GM13976 (cell line): Measurements from ENCODE around the gene ABTB2.

Source experiments
- DNase-seq: peaks from one replicate; pipeline ENCODE4 v3.0.0; 2012; ENCODE audit warnings: low spot score
- in situ Hi-C: fragments of 300-500 bp; cut with MboI; formaldehyde crosslinking; loops from one replicate; pipeline ENCODE4 v1.12.0; 2022; ENCODE audit warnings: low sequenced_read_pairs, mixed read lengths, inconsistent platforms; ENCODE audit not compliant: unreplicated experiment
- TF ChIP-seq, protein P1 (sequence below): IDR thresholded peaks from 2 replicates; pipeline ENCODE4 v1.5.1; 2012; ENCODE audit warnings: borderline replicate concordance, mild to moderate bottlenecking; ENCODE audit not compliant: insufficient read depth; ENCODE audit errors: extremely low read depth, missing control alignments, control extremely low read depth

ABTB2 gene

DNA sequence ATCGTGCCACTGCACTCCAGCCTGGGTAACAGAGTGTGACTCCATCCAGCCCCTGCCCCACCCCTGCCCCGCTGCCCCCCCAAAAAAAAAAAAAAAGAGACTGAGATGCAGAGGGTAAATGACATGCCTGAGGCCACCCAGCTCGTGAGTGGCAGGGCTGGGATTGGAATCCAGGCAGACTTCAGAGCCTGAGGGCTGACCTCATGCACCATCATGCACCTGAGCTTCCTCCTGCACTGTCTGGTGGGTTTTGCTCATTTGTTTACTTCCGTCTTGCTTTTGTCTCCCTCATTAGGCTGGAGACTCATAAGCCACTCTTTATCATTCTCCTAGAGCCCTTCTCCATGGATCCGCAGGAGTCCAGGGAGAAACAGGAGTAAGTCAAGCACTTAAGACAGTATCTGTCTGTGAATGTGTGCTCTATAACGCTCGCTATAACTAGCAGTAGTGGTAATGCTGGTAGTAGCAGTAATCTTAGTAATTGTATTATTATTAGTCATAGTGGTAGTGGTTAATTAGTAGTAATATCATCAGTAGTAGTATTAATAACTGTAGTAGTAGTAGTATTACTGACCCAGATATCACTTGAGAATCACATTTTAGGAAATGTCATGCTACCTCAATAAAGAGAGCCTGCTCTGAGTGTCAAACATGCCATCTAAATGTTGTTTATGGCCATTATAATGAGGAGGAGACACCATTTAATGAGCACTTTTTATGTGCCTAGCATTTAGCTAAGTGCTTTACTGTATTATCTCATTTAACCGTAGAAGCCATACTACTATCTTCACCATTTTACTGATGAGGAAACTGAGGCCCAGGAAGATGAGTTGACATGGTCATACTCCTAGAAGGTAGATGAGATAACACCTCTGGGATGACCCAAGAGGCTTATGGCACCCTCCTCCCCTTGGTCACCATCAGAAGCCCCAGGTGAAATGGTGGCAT is 167.3 kb downstream of the ABTB2 start:
- DNase-seq, result no peak
- in situ Hi-C loops, result no loop called here
- TF ChIP-seq, protein P1, sequence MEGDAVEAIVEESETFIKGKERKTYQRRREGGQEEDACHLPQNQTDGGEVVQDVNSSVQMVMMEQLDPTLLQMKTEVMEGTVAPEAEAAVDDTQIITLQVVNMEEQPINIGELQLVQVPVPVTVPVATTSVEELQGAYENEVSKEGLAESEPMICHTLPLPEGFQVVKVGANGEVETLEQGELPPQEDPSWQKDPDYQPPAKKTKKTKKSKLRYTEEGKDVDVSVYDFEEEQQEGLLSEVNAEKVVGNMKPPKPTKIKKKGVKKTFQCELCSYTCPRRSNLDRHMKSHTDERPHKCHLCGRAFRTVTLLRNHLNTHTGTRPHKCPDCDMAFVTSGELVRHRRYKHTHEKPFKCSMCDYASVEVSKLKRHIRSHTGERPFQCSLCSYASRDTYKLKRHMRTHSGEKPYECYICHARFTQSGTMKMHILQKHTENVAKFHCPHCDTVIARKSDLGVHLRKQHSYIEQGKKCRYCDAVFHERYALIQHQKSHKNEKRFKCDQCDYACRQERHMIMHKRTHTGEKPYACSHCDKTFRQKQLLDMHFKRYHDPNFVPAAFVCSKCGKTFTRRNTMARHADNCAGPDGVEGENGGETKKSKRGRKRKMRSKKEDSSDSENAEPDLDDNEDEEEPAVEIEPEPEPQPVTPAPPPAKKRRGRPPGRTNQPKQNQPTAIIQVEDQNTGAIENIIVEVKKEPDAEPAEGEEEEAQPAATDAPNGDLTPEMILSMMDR, result no peak

DNA sequence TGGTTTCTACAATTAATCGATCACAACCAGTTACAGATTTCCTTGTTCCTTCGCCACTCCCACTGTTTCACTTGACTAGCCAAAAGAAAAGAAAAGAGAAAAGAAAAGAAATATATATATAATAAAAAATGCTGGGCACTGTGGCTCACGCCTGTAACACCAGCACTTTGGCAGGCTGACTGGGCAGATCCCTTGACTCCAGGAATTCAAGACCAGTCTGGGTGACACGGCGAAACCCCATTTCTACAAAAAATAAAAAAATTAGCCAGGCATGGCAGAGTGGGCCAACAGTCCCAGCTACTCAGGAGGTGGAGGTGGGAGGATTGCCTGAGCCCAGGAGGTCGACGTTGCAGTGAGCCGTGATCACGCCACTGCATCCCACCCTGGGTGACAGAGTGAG is 168.6 kb downstream of the ABTB2 start:
- TF ChIP-seq, protein P1, result no peak
- no peak for DNase-seq
- in situ Hi-C loops, result loop anchor here (10.0 kb wide), 1 partner anchor 166 kb away; the partner anchor contains the start of gene ABTB2

DNA sequence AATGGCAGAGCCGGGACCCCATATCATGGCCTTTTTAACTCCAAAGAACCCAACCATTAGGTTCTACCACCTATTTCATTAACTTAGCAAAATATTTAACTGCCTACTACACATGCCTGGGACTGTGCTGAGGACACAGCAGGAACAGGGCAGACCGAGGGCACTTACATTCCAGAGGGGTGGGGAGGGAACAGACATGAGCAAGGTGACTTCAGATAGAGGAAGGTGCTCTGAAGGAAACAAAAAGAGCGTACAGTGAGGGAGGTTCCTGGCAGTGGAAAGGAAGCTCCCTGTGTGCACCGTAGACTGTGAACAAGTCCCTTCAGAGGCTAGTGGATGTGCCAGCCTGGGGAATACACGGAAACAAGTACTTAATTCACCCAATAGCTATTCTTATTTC is 169.6 kb downstream of the ABTB2 start:
- TF ChIP-seq, protein P1, result no peak
- DNase-seq, result no peak
- in situ Hi-C loops, result loop anchor here (10.0 kb wide), 1 partner anchor 167 kb away; the partner anchor contains the start of gene ABTB2

DNA sequence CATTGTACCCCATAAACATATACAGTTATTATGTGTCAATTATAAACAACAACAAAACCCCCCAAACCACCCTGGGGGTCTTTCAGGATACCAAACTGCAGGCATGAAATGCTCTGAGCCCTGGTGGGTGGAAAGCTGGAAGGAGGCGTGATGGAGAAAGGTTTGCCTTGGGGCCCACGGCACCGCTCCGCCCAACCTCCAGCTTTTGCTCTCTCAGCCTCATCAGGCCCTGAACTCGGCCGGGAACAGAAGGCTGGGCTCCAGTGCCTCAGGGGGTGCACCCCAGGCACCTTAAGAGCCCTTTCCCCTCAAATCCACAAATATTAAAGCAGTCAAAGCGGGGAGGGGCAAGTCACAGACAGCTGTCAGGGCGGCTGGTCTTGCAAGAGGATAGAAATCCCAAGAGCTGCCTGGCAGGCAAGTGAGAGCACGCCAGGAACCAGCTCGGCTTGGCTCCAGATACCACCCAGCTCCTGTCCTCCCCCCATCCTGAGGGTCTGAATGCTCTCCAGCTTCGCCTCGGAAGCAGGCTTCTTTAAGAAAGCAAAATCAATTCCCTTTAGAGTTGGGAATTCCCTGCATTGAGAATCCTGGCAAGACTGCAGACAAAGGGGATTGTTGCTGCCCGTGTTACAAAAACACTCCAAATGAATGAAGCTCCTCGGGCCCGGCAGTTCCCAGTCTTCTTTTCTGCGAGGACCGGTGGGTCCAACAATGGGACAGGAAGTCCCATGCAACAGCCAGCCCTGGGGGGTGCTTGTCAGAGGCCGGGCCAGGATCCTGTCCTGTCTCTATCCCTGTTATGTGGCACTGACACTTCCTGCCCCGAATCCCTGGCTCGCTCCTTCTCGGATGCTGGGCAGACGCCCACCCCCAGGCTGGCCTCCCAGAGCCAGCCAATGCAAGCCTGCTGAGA is 171.6 kb downstream of the ABTB2 start:
- TF ChIP-seq, protein P1, result no peak
- in situ Hi-C loops, result loop anchor here (10.0 kb wide), 1 partner anchor 169 kb away; the partner anchor contains the start of gene ABTB2
- DNase-seq, result no peak

DNA sequence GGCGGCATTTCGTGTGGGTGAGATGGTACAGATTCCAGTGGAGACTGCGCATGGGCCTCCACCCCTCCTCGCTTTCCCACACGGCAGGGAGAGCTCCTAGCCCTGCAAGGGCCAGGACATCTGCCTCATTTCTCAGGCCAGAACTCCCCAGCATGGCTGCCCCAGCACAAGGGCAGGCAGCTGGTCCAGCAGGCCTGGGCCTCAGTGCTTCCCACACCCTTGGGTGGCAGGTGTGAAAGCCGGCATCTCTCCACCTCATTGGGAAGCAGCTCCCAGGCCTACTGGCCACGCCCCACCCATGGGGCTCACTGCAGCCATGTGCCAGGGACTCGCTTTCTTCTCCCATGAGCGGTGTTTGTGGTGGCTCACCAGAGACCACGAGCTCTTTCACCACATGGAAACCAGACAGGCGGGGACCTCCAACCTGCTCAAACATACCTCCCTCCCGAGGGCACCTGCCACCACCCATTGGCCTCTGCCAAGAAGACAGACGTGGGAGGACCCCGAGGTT is 173.2 kb downstream of the ABTB2 start:
- no peak for DNase-seq
- TF ChIP-seq, protein P1, result no peak
- in situ Hi-C loops, result loop anchor here (10.0 kb wide), 1 partner anchor 170 kb away; the partner anchor contains the start of gene ABTB2
